Inflammatory macrophage treated with lipopolysaccharide for 4 hours (primary cell): ENCODE results near the gene CFAP251.
"Not testable (repeated sequence)": the region's sequence is repeated elsewhere in the genome, so short reads cannot be mapped to it uniquely, and the experiment has no call there.

Experiments used
- DNase-seq: peaks from one replicate; pipeline ENCODE4 v3.0.0-alpha.2; 2020

Gene CFAP251, protein sequence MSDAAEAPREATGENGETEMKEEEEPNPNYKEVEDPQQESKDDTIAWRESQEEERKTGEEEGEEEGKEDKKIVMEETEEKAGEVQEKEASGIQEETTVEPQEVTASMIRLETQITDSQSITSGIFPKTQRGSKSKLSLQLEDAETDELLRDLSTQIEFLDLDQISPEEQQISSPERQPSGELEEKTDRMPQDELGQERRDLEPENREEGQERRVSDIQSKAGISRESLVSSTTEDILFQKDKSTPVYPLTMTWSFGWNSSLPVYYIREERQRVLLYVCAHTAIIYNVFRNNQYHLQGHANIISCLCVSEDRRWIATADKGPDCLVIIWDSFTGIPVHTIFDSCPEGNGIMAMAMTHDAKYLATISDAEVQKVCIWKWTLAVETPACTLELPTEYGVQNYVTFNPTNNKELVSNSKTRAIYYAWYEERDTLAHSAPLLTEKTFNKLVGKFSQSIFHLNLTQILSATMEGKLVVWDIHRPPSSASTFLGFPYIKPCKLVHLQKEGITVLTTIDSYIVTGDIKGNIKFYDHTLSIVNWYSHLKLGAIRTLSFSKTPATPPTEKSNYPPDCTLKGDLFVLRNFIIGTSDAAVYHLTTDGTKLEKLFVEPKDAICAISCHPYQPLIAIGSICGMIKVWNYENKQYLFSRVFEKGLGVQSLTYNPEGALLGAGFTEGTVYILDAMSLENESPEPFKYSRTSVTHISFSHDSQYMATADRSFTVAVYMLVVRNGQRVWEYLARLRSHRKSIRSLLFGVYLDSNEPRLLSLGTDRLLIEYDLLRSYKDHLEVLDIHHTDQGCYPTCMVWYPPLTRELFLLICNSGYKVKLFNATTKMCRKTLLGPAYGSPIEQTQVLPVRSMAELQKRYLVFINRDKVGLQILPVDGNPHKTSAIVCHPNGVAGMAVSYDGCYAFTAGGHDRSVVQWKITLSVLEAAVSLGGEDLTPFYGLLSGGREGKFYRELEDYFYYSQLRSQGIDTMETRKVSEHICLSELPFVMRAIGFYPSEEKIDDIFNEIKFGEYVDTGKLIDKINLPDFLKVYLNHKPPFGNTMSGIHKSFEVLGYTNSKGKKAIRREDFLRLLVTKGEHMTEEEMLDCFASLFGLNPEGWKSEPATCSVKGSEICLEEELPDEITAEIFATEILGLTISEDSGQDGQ

DNA sequence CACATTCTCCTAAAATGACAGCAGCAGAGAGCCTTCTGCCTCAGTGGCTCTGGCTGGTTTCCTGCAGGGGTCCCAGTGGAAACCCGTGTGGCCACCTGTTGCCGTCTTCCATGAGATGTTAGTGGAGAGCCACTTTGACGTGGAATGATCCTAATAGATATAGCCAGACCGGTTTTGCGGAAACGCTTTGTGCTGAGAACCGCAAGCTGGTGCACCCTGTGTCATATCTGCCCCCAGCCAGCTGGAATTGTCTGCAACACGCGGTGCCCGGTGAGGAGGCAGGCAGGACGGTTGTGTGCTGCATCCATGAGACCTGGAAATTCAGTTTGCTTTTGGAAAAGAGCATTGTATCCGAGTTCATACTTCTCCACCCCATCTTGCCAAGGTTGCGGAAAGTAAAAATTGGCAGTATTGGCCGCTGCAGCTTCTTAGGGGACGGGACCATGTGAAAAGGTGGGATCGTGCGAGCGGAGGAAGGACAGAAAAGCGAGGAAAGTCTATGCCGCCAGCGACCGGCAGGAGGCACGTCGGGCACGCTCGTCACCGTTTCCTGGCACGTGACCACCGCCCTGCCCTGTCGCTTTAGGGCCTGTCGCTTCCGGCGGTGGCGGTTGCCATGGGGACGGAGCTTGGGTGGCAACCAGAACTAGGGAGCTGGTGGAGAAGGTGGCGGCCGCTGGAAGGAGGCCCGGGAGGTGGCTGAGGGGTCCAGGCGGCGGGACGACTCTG lies at the start of gene CFAP251:
CFAP251 (plus strand) TSS at position 643 of the 729 bp plus-strand sequence. CDS start 2,714 bp downstream, outside the sequence.
- DNase-seq = peak; percentile 96

DNA sequence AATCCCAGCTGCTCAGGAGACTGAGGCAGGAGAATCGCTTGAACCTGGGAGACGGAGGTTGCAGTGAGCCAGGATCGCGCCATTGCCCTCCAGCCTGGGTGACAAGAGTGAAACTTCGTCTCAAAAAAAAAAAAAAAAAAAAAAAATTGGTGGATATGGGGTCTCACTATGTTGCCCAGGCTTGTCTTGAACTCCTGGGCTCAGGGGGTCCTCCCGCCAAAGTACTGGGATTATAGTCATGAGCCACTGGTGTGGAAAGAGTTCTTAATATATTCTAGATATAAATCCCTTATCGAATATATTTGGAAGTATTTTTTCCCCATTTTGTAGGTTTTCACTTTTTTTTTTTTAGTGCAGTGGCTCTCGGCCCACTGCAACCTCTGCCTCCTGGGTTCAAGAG lies 49.2 kb upstream of the CFAP251 start:
- not testable (repeated sequence) for DNase-seq

- no peak for DNase-seq
Observed at GRCh38 chr12:121871467-121871866, 46.9 kb upstream of the CFAP251 start.

GRCh38 chr12:121872546-121873215 lies 45.7 kb upstream of the CFAP251 start:
- DNase-seq = no peak

GRCh38 chr12:121873216-121873569 lies 45.2 kb upstream of the CFAP251 start:
- DNase-seq = no peak

GRCh38 chr12:121874071-121874470 lies 44.3 kb upstream of the CFAP251 start:
- DNase-seq = peak; percentile 35

GRCh38 chr12:121875582-121875981 lies 42.8 kb upstream of the CFAP251 start:
- no peak for DNase-seq

- not testable (repeated sequence) for DNase-seq
Observed at GRCh38 chr12:121876080-121876447, 42.3 kb upstream of the CFAP251 start.

- DNase-seq = no peak
Observed at GRCh38 chr12:121883315-121883660, 35.1 kb upstream of the CFAP251 start.

DNA sequence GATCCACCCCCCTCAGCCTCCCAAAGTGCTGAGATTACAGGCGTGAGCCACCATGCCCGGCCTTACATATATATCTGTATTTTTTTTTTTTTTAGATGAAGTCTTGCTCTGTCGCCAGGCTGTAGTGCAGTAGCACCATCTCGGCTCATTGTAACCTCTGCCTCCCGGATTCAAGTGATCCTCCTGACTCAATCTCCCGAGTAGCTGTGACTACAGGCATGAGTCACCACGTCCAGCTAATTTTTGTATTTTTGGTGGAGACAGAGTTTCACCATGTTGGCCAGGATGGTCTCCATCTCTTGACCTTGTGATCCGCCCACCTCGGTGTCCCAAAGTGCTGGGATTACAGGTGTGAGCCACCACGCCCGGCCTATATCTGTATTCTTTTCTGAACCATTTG lies 33.3 kb upstream of the CFAP251 start:
- not testable (repeated sequence) for DNase-seq

DNA sequence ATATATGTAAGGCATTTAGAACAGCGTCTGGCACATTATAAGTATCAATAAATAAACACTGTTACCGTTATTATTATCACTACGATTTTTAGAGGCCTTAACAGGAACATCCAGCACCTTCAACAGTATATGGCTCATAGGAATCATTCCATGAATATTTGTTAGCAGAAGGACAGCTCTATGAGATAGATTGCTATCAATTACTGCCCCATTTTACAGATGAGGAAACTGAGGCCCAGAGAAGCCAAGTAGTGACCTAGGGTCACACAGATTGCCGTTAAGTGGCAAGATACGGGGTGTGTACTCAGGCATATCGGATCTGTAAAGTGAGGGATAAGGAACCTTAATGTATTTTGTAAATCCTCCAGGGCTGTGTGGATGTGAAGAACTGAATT lies 30.3 kb upstream of the CFAP251 start:
- DNase-seq = no peak

- DNase-seq = peak; percentile 98
Observed at GRCh38 chr12:121888478-121889273, 29.7 kb upstream of the CFAP251 start, which contains the start of gene PSMD9. Gene PSMD9, plus strand, starts transcription at chr12:121888790. Its CDS starts 67 bp downstream, at chr12:121888857.

GRCh38 chr12:121889274-121889624 lies 29.1 kb upstream of the CFAP251 start:
- DNase-seq = peak; percentile 4

- DNase-seq = not testable (repeated sequence)
Observed at GRCh38 chr12:121889661-121890060, 28.7 kb upstream of the CFAP251 start.

GRCh38 chr12:121892673-121893561 lies 25.5 kb upstream of the CFAP251 start:
- no peak for DNase-seq

- peak; percentile 18 for DNase-seq
Observed at GRCh38 chr12:121893961-121894460, 24.4 kb upstream of the CFAP251 start.

- DNase-seq = no peak
Observed at GRCh38 chr12:121894633-121895032, 23.8 kb upstream of the CFAP251 start.

- DNase-seq = no peak
Observed at GRCh38 chr12:121898287-121898686, 20.1 kb upstream of the CFAP251 start.

- DNase-seq = no peak
Observed at GRCh38 chr12:121899590-121899989, 18.8 kb upstream of the CFAP251 start.

GRCh38 chr12:121903202-121903601 lies 15.2 kb upstream of the CFAP251 start:
- DNase-seq = no peak
